Loucy (cell line): ENCODE results near the gene JAKMIP3.

Experiments
- H2AFZ ChIP-seq: fragments of 200-600 bp; sonication (generic); 2 replicates; pipeline ENCODE4 v1.6.0; 2016; ENCODE audit warnings: antibody characterized with exemption, mild to moderate bottlenecking, low read length, moderate library complexity
- H3F3A ChIP-seq: fragments of 200-600 bp; 2 replicates; pipeline ENCODE4 v1.6.0; 2016; ENCODE audit warnings: antibody characterized with exemption, low read depth, mild to moderate bottlenecking
- H3K27me3 ChIP-seq: fragments of 200-600 bp; sonication (generic); 2 replicates; pipeline ENCODE4 v1.6.1; 2014; ENCODE audit warnings: low read length, mild to moderate bottlenecking; ENCODE audit not compliant: insufficient read depth, poor library complexity, severe bottlenecking
- H3K36me3 ChIP-seq: fragments of 200-600 bp; sonication (generic); 2 replicates; pipeline ENCODE4 v1.6.1; 2016; ENCODE audit warnings: low read length; ENCODE audit not compliant: insufficient read depth
- H3K4me1 ChIP-seq: fragments of 200-600 bp; sonication (generic); 2 replicates; pipeline ENCODE4 v1.5.1; 2014; ENCODE audit warnings: low read length, mild to moderate bottlenecking; ENCODE audit not compliant: insufficient read depth, poor library complexity, severe bottlenecking
- H3K4me2 ChIP-seq: fragments of 200-600 bp; sonication (generic); 2 replicates; pipeline ENCODE4 v1.6.0; 2014; ENCODE audit warnings: antibody characterized with exemption, low read length, low read depth, mild to moderate bottlenecking; ENCODE audit not compliant: poor library complexity, severe bottlenecking
- H3K4me3 ChIP-seq: fragments of 200-600 bp; sonication (generic); 2 replicates; pipeline ENCODE4 v1.5.1; 2014; ENCODE audit warnings: low read length, mild to moderate bottlenecking, mixed read lengths; ENCODE audit not compliant: poor library complexity, severe bottlenecking
- H3K79me2 ChIP-seq: fragments of 200-600 bp; sonication (generic); 2 replicates; pipeline ENCODE4 v1.6.1; 2014; ENCODE audit warnings: low read length; ENCODE audit not compliant: insufficient read depth
- H3K9ac ChIP-seq: fragments of 200-600 bp; sonication (generic); 2 replicates; pipeline ENCODE4 v1.6.0; 2014; ENCODE audit warnings: mild to moderate bottlenecking, low read depth, low read length, moderate library complexity; ENCODE audit not compliant: poor library complexity, severe bottlenecking
- H3K9me2 ChIP-seq: fragments of 200-600 bp; sonication (generic); replicated peaks from 2 replicates; pipeline ENCODE4 v1.6.1; 2016; ENCODE audit warnings: low read depth, low read length, mixed read lengths
- H3K9me3 ChIP-seq: fragments of 200-600 bp; sonication (generic); 2 replicates; pipeline ENCODE4 v1.6.1; 2014; ENCODE audit warnings: mild to moderate bottlenecking, antibody characterized with exemption, low read length, low read depth; ENCODE audit not compliant: insufficient read depth
- H4K20me1 ChIP-seq: fragments of 200-600 bp; sonication (generic); 2 replicates; pipeline ENCODE4 v1.6.0; 2014; ENCODE audit warnings: antibody characterized with exemption, low read length, mild to moderate bottlenecking; ENCODE audit not compliant: insufficient read depth, poor library complexity, severe bottlenecking
- CTCF ChIP-seq: fragments of 200-600 bp; sonication (generic); conservative IDR thresholded peaks from 2 replicates; pipeline ENCODE4 v1.5.1; 2014; ENCODE audit warnings: mild to moderate bottlenecking, antibody characterized with exemption, low read length
- EZH2phosphoT487 ChIP-seq: fragments of 200-600 bp; IDR thresholded peaks from 2 replicates; pipeline ENCODE4 v1.6.1; 2018; ENCODE audit warnings: antibody characterized with exemption, mild to moderate bottlenecking, moderate library complexity, borderline replicate concordance

The JAKMIP3 gene

GRCh38 chr10:132065491-132066105 is at the start of gene JAKMIP3:
TSS of gene JAKMIP3 (plus strand) at chr10:132065946. CDS start at chr10:132104809, 38,863 bp downstream.
- Histone ChIP-seq H3F3A (no peaks in the 10 kb centered on the region), H3K9ac (no peak within 1 kb of the TSS), H3K36me3 (no peaks in the 10 kb centered on the region), H3K9me3 (no peaks in the 10 kb centered on the region; the same call in 1 of the 2 replicates), H4K20me1 (no peaks in the 10 kb centered on the region), H3K4me1 (no peaks in the 10 kb centered on the region), H3K9me2 (no peaks in the 10 kb centered on the region), H3K4me2 (no peak within 1 kb of the TSS), H3K4me3 (no peak within 1 kb of the TSS), H2AFZ (no peak within 1 kb of the TSS), H3K27me3 (no peaks in the 10 kb centered on the region), H3K79me2 (no peaks in the 10 kb centered on the region)
- TF ChIP-seq CTCF (no peak), EZH2phosphoT487 (no peak)

- H3K9me3 ChIP-seq, result no peaks in the 10 kb centered on the region
- no peaks in the 10 kb centered on the region for H4K20me1 ChIP-seq
- no peak overlapping the region for H3K4me2 ChIP-seq
- TF ChIP-seq EZH2phosphoT487 (no peak), CTCF (no peak)
- H3K9ac ChIP-seq, result no peak overlapping the region
- H2AFZ ChIP-seq, result no peak overlapping the region
- H3K4me1 ChIP-seq, result no peaks in the 10 kb centered on the region
- H3K4me3 ChIP-seq, result no peak overlapping the region
- no peaks in the 10 kb centered on the region for H3K27me3 ChIP-seq
- H3F3A ChIP-seq, result no peaks in the 10 kb centered on the region
- no peaks in the 10 kb centered on the region for H3K9me2 ChIP-seq
- no peaks in the 10 kb centered on the region for H3K36me3 ChIP-seq
- no peaks in the 10 kb centered on the region for H3K79me2 ChIP-seq
Observed at GRCh38 chr10:132016514-132016913, 49.2 kb upstream of the JAKMIP3 start.

GRCh38 chr10:132018446-132018845 is 47.3 kb upstream of the JAKMIP3 start:
- no peaks in the 10 kb centered on the region for H3K27me3 ChIP-seq
- TF ChIP-seq EZH2phosphoT487 (no peak), CTCF (no peak)
- H3K9me3 ChIP-seq, result no peaks in the 10 kb centered on the region
- H3K79me2 ChIP-seq, result no peaks in the 10 kb centered on the region
- no peaks in the 10 kb centered on the region for H3K36me3 ChIP-seq
- H3K4me1 ChIP-seq, result no peaks in the 10 kb centered on the region
- H4K20me1 ChIP-seq, result no peaks in the 10 kb centered on the region
- no peak overlapping the region for H3K4me3 ChIP-seq
- no peaks in the 10 kb centered on the region for H3F3A ChIP-seq
- no peak overlapping the region for H2AFZ ChIP-seq
- H3K9me2 ChIP-seq, result no peaks in the 10 kb centered on the region
- no peak overlapping the region for H3K4me2 ChIP-seq
- no peak overlapping the region for H3K9ac ChIP-seq
